ENCODE measurements around the gene SPEM1.
A peak's percentile ranks its signal among the peaks of the same experiment; 100 is the strongest.

Gene SPEM1

GRCh38 chr17:7383742-7384488, 36.2 kb upstream of the SPEM1 start:
- FAIRE-seq (peak; percentile 92), DNase-seq (ENCODE audit: insufficient read length, low spot score) (peak; percentile 96)
- TF ChIP-seq SPI1 (IDR thresholded peaks at IDR 0.05; ENCODE audit: low read depth, low read length) (no peak), PAX5 (IDR thresholded peaks at IDR 0.05; ENCODE audit: insufficient read depth, low read length, severe bottlenecking) (no peak), POU2F2 (IDR thresholded peaks at IDR 0.05; ENCODE audit: low read depth, low read length) (no peak), POLR2AphosphoS5 (IDR thresholded peaks at IDR 0.05; ENCODE audit: low read depth, low read length) (no peak), TAF1 (IDR thresholded peaks at IDR 0.05; ENCODE audit: low read depth, low read length) (no peak), POLR2A (IDR thresholded peaks at IDR 0.05; ENCODE audit: low read depth, low read length) (no peak)

GRCh38 chr17:7384489-7385081, 35.5 kb upstream of the SPEM1 start:
- DNase-seq (ENCODE audit: insufficient read length, low spot score) (no peak), FAIRE-seq (no peak)
- TF ChIP-seq POLR2A (IDR thresholded peaks at IDR 0.05; ENCODE audit: low read depth, low read length) (no peak), SPI1 (IDR thresholded peaks at IDR 0.05; ENCODE audit: low read depth, low read length) (no peak), PAX5 (IDR thresholded peaks at IDR 0.05; ENCODE audit: insufficient read depth, low read length, severe bottlenecking) (no peak), POLR2AphosphoS5 (IDR thresholded peaks at IDR 0.05; ENCODE audit: low read depth, low read length) (no peak), POU2F2 (IDR thresholded peaks at IDR 0.05; ENCODE audit: low read depth, low read length) (no peak), TAF1 (IDR thresholded peaks at IDR 0.05; ENCODE audit: low read depth, low read length) (no peak)

GRCh38 chr17:7388856-7389255, 31.3 kb upstream of the SPEM1 start:
- TF ChIP-seq POLR2AphosphoS5 (IDR thresholded peaks at IDR 0.05; ENCODE audit: low read depth, low read length) (no peak), SPI1 (IDR thresholded peaks at IDR 0.05; ENCODE audit: low read depth, low read length) (no peak), POLR2A (IDR thresholded peaks at IDR 0.05; ENCODE audit: low read depth, low read length) (no peak), TAF1 (IDR thresholded peaks at IDR 0.05; ENCODE audit: low read depth, low read length) (no peak), POU2F2 (IDR thresholded peaks at IDR 0.05; ENCODE audit: low read depth, low read length) (no peak), PAX5 (IDR thresholded peaks at IDR 0.05; ENCODE audit: insufficient read depth, low read length, severe bottlenecking) (no peak)
- FAIRE-seq (no peak), DNase-seq (ENCODE audit: insufficient read length, low spot score) (no peak)

GRCh38 chr17:7389924-7390910, 29.9 kb upstream of the SPEM1 start:
- TF ChIP-seq TAF1 (IDR thresholded peaks at IDR 0.05; ENCODE audit: low read depth, low read length) (no peak), POLR2AphosphoS5 (IDR thresholded peaks at IDR 0.05; ENCODE audit: low read depth, low read length) (no peak), POLR2A (IDR thresholded peaks at IDR 0.05; ENCODE audit: low read depth, low read length) (no peak), PAX5 (IDR thresholded peaks at IDR 0.05; ENCODE audit: insufficient read depth, low read length, severe bottlenecking) (no peak), POU2F2 (IDR thresholded peaks at IDR 0.05; ENCODE audit: low read depth, low read length) (no peak), SPI1 (IDR thresholded peaks at IDR 0.05; ENCODE audit: low read depth, low read length) (no peak)
- FAIRE-seq (no peak), DNase-seq (ENCODE audit: insufficient read length, low spot score) (no peak)

- TF ChIP-seq TAF1 (IDR thresholded peaks at IDR 0.05; ENCODE audit: low read depth, low read length) (no peak), PAX5 (IDR thresholded peaks at IDR 0.05; ENCODE audit: insufficient read depth, low read length, severe bottlenecking) (no peak), POLR2AphosphoS5 (IDR thresholded peaks at IDR 0.05; ENCODE audit: low read depth, low read length) (no peak), POU2F2 (IDR thresholded peaks at IDR 0.05; ENCODE audit: low read depth, low read length) (no peak), POLR2A (IDR thresholded peaks at IDR 0.05; ENCODE audit: low read depth, low read length) (no peak), SPI1 (IDR thresholded peaks at IDR 0.05; ENCODE audit: low read depth, low read length) (no peak)
- DNase-seq (ENCODE audit: insufficient read length, low spot score) (no peak), FAIRE-seq (no peak)
Observed at GRCh38 chr17:7391307-7391706, 28.8 kb upstream of the SPEM1 start.

- TF ChIP-seq POLR2AphosphoS5 (IDR thresholded peaks at IDR 0.05; ENCODE audit: low read depth, low read length): no peak
- no peak for TF ChIP-seq TAF1 (IDR thresholded peaks at IDR 0.05; ENCODE audit: low read depth, low read length)
- no peak for TF ChIP-seq POLR2A (IDR thresholded peaks at IDR 0.05; ENCODE audit: low read depth, low read length)
- no peak for TF ChIP-seq POU2F2 (IDR thresholded peaks at IDR 0.05; ENCODE audit: low read depth, low read length)
- no peak for TF ChIP-seq SPI1 (IDR thresholded peaks at IDR 0.05; ENCODE audit: low read depth, low read length)
- TF ChIP-seq PAX5 (IDR thresholded peaks at IDR 0.05; ENCODE audit: insufficient read depth, low read length, severe bottlenecking): no peak
- FAIRE-seq (peak; percentile 23), DNase-seq (ENCODE audit: insufficient read length, low spot score) (no peak)
Observed at GRCh38 chr17:7392696-7393612, 27.2 kb upstream of the SPEM1 start.

GRCh38 chr17:7393613-7394451, 26.3 kb upstream of the SPEM1 start:
- TF ChIP-seq POU2F2 (IDR thresholded peaks at IDR 0.05; ENCODE audit: low read depth, low read length): no peak
- no peak for DNase-seq (ENCODE audit: insufficient read length, low spot score)
- peak; percentile 86 for FAIRE-seq

All from GM12891 (cell line).